ENCODE results near the gene TMSB4Y.

The TMSB4Y gene

DNA sequence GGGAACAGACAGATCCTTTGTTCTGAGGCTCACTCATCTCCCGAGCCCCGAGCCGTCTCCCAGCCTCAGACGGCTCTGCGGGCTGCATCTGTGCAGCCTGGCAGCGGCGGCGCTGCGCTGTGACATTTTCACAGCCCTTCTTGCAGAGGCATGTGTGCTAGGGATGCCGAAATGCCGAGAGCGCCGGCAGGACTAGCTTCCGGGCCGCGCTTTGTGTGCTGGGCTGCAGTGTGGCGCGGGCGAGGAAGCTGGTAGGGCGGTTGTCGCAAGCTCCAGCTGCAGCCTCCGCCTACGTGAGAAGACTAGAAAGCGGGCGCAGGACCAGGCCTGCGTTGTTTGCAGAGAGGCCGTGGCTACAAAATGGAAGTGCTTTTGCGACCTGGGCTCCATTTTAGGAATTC lies at the start of gene TMSB4Y:
TMSB4Y (plus strand) TSS at position 332 of the 401 bp plus-strand sequence.
- DNase-seq: peak; percentile 58

GRCh38 chrY:13664162-13664561 lies 39.5 kb upstream of the TMSB4Y start:
- no peak for DNase-seq

- DNase-seq: no peak
These were observed 32.6 kb upstream of the TMSB4Y start for GRCh38 chrY:13671122-13671521.

GRCh38 chrY:13702276-13702675 lies 1.4 kb upstream of the TMSB4Y start:
- no peak for DNase-seq

DNA sequence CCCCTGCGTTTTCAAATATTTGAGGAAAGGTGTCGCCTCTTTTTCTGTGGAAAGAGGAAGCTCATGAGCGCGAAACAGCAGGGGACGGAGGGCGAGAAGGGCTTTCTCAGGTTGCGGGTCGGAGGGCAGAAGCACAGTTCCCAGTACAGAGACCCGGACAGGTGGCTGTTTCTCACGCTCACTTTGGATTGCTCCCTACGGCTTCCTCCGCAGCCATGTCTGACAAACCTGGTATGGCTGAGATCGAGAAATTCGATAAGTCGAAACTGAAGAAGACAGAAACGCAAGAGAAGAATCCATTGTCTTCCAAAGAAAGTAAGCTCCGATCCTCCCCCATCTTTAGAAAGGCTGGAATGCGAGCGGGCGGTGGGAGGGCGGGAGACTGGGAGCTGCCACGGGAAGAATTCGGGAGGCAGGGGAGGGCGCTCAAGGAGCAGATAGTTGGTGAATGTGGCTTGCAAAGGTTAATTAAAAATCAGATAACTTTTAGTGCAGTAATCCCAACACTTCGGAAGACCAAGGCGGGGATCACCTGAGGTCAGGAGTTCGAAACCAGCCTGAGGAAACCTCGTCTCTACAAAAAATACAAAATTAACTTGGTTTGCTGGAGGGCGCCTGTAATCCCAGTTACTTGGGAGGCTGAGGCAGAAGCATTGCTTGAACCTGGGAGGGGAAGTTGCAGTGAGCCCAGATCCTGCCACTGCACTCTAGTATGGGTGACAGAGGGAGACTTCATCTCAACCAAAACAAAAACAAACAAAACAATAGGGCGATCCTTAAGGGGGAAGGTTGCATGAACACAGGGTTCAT lies 627 bp downstream of the TMSB4Y start:
- peak; percentile 24 for DNase-seq

DNA sequence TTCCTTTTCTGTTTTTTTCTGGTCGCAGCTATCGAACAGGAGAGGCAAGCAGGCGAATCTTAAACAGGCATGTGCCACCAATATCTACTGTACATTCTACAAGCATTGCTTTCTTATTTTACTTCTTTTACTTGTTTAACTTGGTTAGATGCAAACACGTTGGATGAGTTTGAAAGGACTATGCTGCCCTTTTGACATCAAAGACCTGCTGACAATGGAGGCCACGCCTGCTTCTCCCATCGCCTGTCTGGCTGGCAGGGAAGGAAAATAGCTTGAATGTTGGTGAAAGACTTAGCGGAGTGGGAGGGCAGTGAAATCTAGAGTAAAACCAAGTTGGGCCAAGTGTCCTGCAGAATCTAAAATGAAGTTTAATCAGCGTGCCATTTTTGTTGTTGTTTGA lies 1.5 kb downstream of the TMSB4Y start:
- no peak for DNase-seq

GRCh38 chrY:13708038-13708437 lies 4.3 kb downstream of the TMSB4Y start:
- DNase-seq: no peak

DNA sequence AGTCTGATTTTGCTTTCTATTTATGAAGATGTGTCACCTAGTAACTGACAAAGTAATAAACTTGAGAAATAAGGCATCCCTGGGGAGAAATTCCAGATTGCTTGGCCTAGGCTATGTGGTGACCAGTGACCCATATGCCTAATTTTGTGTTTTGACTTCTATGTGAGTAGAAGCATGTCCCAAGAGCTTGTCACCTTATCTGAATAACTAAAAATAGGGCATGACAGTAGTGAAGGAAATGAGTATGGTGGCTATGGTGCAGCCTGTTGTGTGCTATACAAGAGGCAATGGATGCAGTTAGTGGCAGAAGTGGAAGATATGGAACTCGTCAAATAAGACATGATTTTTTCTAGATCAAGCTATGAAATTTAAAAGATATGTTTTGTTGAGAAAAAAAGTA lies 15.3 kb downstream of the TMSB4Y start:
- no peak for DNase-seq

DNA sequence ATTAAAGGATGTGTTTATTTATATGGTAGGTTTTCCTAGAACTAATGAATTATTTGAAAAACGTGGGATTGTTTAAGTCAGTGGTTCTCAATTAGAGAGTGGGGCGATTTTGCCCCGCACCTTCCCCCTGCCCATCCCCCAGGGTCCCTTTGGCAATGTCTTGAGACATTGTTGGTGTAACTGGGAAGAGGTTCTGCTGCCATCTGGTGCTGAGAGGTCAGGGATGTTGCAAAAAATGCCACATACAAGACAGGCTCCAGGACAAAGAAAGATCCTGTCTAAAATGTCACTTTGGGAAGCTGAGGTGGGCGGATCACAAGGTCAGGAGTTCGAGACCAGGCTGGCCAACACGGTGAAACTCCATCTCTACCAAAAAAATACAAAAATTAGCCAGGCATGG lies 25.8 kb downstream of the TMSB4Y start:
- no peak for DNase-seq

- peak; percentile 3 for DNase-seq
These were observed 34.9 kb downstream of the TMSB4Y start for GRCh38 chrY:13738618-13739017.

DNA sequence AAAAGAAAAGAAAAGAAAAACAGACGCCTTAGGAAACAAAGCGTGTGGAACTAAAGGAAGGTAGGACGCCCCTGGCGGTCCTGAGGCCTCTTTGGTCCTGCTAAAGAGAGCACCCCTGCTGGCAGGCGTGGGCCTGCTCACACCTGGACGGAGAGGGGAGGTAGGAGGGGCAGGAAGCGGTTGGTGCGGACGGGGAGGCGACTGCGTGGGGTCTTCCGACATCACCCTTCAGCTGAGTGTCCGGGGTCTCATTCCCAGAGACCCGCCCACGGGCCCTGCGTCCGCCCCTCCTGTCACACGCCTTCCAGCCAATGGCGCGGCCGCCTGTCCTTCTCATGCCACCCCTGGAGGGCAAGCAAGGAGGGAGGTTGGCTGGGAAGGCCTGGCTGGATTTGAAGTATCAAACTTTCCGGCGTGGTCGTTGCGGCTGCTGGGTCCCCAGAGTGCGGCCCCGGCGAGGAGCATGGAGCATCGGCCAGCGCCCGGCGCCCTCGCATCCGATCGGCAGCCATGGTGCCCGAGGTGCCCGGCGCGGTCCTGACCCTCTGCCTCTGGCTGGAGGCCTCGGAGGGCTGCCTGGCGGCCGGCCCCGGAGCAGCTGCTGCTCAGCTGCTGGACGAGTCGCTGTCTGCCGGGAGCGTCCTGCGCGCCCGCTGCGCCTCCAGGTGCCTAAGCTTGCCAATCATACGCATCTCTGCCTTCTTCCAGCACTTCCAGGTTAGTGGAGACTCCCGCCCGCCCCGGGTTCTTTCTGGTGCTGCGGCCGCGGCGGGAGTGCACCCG lies 47.8 kb downstream of the TMSB4Y start:
- peak; percentile 31 for DNase-seq

- DNase-seq: no peak
These were observed 51.0 kb downstream of the TMSB4Y start for GRCh38 chrY:13754661-13755060.

Measured in NCI-H1092 treated with DMSO at 0.1 percent for 48 hours (cell line).